HEK293 (cell line): ENCODE measurements around the gene GMDS.

Source experiments
- HOXC10 ChIP-seq: sonication (generic); formaldehyde crosslinking; IDR thresholded peaks from 2 replicates; pipeline ENCODE4 v1.8.1; 2023; ENCODE audit warnings: mild to moderate bottlenecking, missing genetic modification reagents
- KLF1 ChIP-seq: fragments of 450-650 bp; formaldehyde crosslinking; IDR thresholded peaks from 2 replicates; pipeline ENCODE4 v1.5.1; 2016; ENCODE audit warnings: missing biosample characterization, missing genetic modification characterization
- KLF7 ChIP-seq: fragments of 450-650 bp; formaldehyde crosslinking; IDR thresholded peaks from 2 replicates; pipeline ENCODE4 v1.5.1; 2016; ENCODE audit warnings: missing biosample characterization, missing genetic modification characterization, borderline replicate concordance
- OSR2 ChIP-seq: fragments of 450-650 bp; formaldehyde crosslinking; IDR thresholded peaks from 2 replicates; pipeline ENCODE4 v1.5.1; 2016; ENCODE audit warnings: missing biosample characterization, missing genetic modification characterization
- SP2 ChIP-seq: fragments of 450-650 bp; formaldehyde crosslinking; IDR thresholded peaks from 2 replicates; pipeline ENCODE4 v1.5.1; 2016; ENCODE audit warnings: missing biosample characterization, missing genetic modification characterization
- SP7 ChIP-seq: fragments of 450-650 bp; formaldehyde crosslinking; IDR thresholded peaks from 2 replicates; pipeline ENCODE4 v1.5.1; 2016; ENCODE audit warnings: missing biosample characterization, missing genetic modification characterization
- YY2 ChIP-seq: fragments of 450-650 bp; formaldehyde crosslinking; IDR thresholded peaks from 2 replicates; pipeline ENCODE4 v1.5.1; 2016; ENCODE audit warnings: missing biosample characterization, missing genetic modification characterization
- ZBTB44 ChIP-seq: fragments of 450-650 bp; IDR thresholded peaks from 2 replicates; pipeline ENCODE4 v1.5.1; 2018; ENCODE audit warnings: missing biosample characterization, mild to moderate bottlenecking, missing genetic modification characterization
- ZBTB48 ChIP-seq: fragments of 450-650 bp; formaldehyde crosslinking; IDR thresholded peaks from 2 replicates; pipeline ENCODE4 v1.5.1; 2016; ENCODE audit warnings: missing biosample characterization, missing genetic modification characterization
- ZIC2 ChIP-seq: fragments of 450-650 bp; formaldehyde crosslinking; IDR thresholded peaks from 2 replicates; pipeline ENCODE4 v1.5.1; 2016; ENCODE audit warnings: missing biosample characterization, missing genetic modification characterization
- ZNF10 ChIP-seq: fragments of 450-650 bp; formaldehyde crosslinking; IDR thresholded peaks from 2 replicates; pipeline ENCODE4 v1.5.1; 2017; ENCODE audit warnings: missing biosample characterization, missing genetic modification characterization
- ZNF133 ChIP-seq: fragments of 450-650 bp; formaldehyde crosslinking; IDR thresholded peaks from 2 replicates; pipeline ENCODE4 v1.5.1; 2016; ENCODE audit warnings: missing biosample characterization, missing genetic modification characterization
- ZNF175 ChIP-seq: fragments of 450-650 bp; formaldehyde crosslinking; IDR thresholded peaks from 2 replicates; pipeline ENCODE4 v1.5.1; 2016; ENCODE audit warnings: missing biosample characterization, missing genetic modification characterization
- ZNF184 ChIP-seq: fragments of 450-650 bp; IDR thresholded peaks from 2 replicates; pipeline ENCODE4 v1.5.1; 2018; ENCODE audit warnings: missing biosample characterization, mild to moderate bottlenecking, missing genetic modification characterization
- ZNF19 ChIP-seq: fragments of 450-650 bp; formaldehyde crosslinking; IDR thresholded peaks from 2 replicates; pipeline ENCODE4; 2016; ENCODE audit warnings: missing biosample characterization, missing genetic modification characterization, low read depth
- ZNF202 ChIP-seq: fragments of 450-650 bp; formaldehyde crosslinking; IDR thresholded peaks from 2 replicates; pipeline ENCODE4 v1.5.1; 2016; ENCODE audit warnings: missing biosample characterization, missing genetic modification characterization, borderline replicate concordance
- ZNF239 ChIP-seq: fragments of 450-650 bp; formaldehyde crosslinking; IDR thresholded peaks from 2 replicates; pipeline ENCODE4 v1.5.1; 2016; ENCODE audit warnings: missing biosample characterization, missing genetic modification characterization
- ZNF274 ChIP-seq, 2 experiments: fragments of 200-500 bp in 1 of 2; fragments of 450-650 bp in 1 of 2; sonication (Bioruptor generic) in 1 of 2; formaldehyde crosslinking in 1 of 2; IDR thresholded peaks; 2 replicates each; pipeline versions ENCODE4 v1.5.1 to v1.6.1; 2014 to 2016; ENCODE audit warnings: borderline replicate concordance in 1 of 2, inconsistent platforms in 1 of 2, low read length in 1 of 2, missing biosample characterization in 1 of 2, missing genetic modification characterization in 1 of 2
- ZNF366 ChIP-seq: fragments of 450-650 bp; formaldehyde crosslinking; conservative IDR thresholded peaks from 2 replicates; pipeline ENCODE4 v1.5.1; 2016; ENCODE audit warnings: missing biosample characterization, missing genetic modification characterization
- ZNF391 ChIP-seq: fragments of 450-650 bp; formaldehyde crosslinking; IDR thresholded peaks from 2 replicates; pipeline ENCODE4 v1.5.1; 2016; ENCODE audit warnings: low read depth, missing biosample characterization, missing genetic modification characterization, borderline replicate concordance
- ZNF394 ChIP-seq: fragments of 450-650 bp; formaldehyde crosslinking; IDR thresholded peaks from 2 replicates; pipeline ENCODE4 v1.5.1; 2016; ENCODE audit warnings: missing biosample characterization, missing genetic modification characterization, mild to moderate bottlenecking, moderate library complexity, borderline replicate concordance
- ZNF621 ChIP-seq: fragments of 450-650 bp; formaldehyde crosslinking; IDR thresholded peaks from 2 replicates; pipeline ENCODE4 v1.5.1; 2017; ENCODE audit warnings: missing biosample characterization, missing genetic modification characterization
- ZNF692 ChIP-seq: fragments of 450-650 bp; formaldehyde crosslinking; IDR thresholded peaks from 2 replicates; pipeline ENCODE4 v1.5.1; 2016; ENCODE audit warnings: missing biosample characterization, missing genetic modification characterization
- ZXDB ChIP-seq: fragments of 450-650 bp; formaldehyde crosslinking; IDR thresholded peaks from 2 replicates; pipeline ENCODE4 v1.5.1; 2016; ENCODE audit warnings: missing biosample characterization, missing genetic modification characterization
- TF ChIP-seq, protein P1 (sequence below): fragments of 450-650 bp; formaldehyde crosslinking; conservative IDR thresholded peaks from 2 replicates; pipeline ENCODE4 v1.5.1; 2016; ENCODE audit warnings: low read depth, missing biosample characterization, missing genetic modification characterization
- TF ChIP-seq, protein P2 (sequence below): fragments of 450-650 bp; formaldehyde crosslinking; IDR thresholded peaks from 2 replicates; pipeline ENCODE4 v1.5.1; 2016; ENCODE audit warnings: missing biosample characterization, missing genetic modification characterization
- TF ChIP-seq, protein P3 (sequence below): fragments of 450-650 bp; formaldehyde crosslinking; IDR thresholded peaks from 2 replicates; pipeline ENCODE4 v1.5.1; 2017; ENCODE audit warnings: missing biosample characterization, missing genetic modification characterization

Gene GMDS

DNA sequence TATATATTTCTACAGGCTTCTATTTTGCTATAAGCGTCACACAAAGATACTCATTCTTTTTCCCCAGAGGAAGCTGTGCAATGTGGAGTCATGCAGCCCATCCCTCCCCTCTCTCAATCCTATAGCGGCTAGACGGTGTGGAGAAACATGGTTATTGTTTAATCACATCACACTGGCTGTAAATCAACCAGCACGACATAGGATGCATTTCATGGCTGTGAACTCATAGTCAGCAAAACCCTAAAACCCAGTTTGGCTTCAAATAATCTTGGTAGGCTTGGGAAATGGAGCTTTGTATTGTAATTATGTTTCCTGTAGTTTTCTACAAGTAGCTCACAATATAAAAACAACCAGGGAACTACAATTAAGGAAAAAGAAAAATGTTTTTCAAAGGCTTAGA is 618.9 kb downstream of the GMDS start (continued):
- no peak for TF ChIP-seq HOXC10
- no peak for TF ChIP-seq ZNF175
- no peak for TF ChIP-seq SP2 (tag by site-specific recombination)
- no peak for TF ChIP-seq ZNF621 (tag by site-specific recombination)
- TF ChIP-seq, protein P1, sequence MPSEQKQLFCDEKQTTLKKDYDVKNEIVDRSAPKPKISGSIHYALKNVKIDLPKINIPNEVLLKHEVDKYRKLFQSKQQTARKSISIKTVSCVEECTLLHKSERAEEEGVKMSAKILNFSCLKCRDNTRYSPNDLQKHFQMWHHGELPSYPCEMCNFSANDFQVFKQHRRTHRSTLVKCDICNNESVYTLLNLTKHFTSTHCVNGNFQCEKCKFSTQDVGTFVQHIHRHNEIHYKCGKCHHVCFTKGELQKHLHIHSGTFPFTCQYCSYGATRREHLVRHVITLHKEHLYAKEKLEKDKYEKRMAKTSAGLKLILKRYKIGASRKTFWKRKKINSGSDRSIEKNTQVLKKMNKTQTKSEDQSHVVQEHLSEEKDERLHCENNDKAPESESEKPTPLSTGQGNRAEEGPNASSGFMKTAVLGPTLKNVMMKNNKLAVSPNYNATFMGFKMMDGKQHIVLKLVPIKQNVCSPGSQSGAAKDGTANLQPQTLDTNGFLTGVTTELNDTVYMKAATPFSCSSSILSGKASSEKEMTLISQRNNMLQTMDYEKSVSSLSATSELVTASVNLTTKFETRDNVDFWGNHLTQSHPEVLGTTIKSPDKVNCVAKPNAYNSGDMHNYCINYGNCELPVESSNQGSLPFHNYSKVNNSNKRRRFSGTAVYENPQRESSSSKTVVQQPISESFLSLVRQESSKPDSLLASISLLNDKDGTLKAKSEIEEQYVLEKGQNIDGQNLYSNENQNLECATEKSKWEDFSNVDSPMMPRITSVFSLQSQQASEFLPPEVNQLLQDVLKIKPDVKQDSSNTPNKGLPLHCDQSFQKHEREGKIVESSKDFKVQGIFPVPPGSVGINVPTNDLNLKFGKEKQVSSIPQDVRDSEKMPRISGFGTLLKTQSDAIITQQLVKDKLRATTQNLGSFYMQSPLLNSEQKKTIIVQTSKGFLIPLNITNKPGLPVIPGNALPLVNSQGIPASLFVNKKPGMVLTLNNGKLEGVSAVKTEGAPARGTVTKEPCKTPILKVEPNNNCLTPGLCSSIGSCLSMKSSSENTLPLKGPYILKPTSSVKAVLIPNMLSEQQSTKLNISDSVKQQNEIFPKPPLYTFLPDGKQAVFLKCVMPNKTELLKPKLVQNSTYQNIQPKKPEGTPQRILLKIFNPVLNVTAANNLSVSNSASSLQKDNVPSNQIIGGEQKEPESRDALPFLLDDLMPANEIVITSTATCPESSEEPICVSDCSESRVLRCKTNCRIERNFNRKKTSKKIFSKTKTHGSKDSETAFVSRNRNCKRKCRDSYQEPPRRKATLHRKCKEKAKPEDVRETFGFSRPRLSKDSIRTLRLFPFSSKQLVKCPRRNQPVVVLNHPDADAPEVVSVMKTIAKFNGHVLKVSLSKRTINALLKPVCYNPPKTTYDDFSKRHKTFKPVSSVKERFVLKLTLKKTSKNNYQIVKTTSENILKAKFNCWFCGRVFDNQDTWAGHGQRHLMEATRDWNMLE: 0 out of 2 replicates have a peak, but pooled peaks have one; percentile 12
- TF ChIP-seq ZNF239: no peak
- TF ChIP-seq ZNF10 (tag by site-specific recombination): no peak
- TF ChIP-seq ZNF394 (tag by site-specific recombination): no peak
- no peak; the same call in 1 of the 2 replicates for TF ChIP-seq ZNF366 (tag by site-specific recombination)
- TF ChIP-seq SP7 (tag by site-specific recombination): peak; percentile 76; the same call in 1 of the 2 replicates
- TF ChIP-seq, protein P2, sequence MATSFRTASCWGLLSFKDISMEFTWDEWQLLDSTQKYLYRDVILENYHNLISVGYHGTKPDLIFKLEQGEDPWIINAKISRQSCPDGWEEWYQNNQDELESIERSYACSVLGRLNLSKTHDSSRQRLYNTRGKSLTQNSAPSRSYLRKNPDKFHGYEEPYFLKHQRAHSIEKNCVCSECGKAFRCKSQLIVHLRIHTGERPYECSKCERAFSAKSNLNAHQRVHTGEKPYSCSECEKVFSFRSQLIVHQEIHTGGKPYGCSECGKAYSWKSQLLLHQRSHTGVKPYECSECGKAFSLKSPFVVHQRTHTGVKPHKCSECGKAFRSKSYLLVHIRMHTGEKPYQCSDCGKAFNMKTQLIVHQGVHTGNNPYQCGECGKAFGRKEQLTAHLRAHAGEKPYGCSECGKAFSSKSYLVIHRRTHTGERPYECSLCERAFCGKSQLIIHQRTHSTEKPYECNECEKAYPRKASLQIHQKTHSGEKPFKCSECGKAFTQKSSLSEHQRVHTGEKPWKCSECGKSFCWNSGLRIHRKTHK (tag by site-specific recombination): no peak
- TF ChIP-seq, protein P3, sequence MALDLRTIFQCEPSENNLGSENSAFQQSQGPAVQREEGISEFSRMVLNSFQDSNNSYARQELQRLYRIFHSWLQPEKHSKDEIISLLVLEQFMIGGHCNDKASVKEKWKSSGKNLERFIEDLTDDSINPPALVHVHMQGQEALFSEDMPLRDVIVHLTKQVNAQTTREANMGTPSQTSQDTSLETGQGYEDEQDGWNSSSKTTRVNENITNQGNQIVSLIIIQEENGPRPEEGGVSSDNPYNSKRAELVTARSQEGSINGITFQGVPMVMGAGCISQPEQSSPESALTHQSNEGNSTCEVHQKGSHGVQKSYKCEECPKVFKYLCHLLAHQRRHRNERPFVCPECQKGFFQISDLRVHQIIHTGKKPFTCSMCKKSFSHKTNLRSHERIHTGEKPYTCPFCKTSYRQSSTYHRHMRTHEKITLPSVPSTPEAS (tag by site-specific recombination): no peak
- no peak for TF ChIP-seq ZBTB48 (tag by site-specific recombination)
- TF ChIP-seq YY2: no peak
- no peak for TF ChIP-seq ZNF391 (tag by site-specific recombination)
- no peak for TF ChIP-seq KLF7 (tag by site-specific recombination)
- no peak for TF ChIP-seq ZIC2 (tag by site-specific recombination)
- no peak for TF ChIP-seq ZNF274 (IDR thresholded peaks at IDR 0.05; ENCODE audit: low read length)
- no peak for TF ChIP-seq ZNF274 (tag by site-specific recombination; IDR thresholded peaks at IDR 0.05; ENCODE audit: borderline replicate concordance)
- peak; percentile 51 for TF ChIP-seq OSR2
- peak; percentile 47; the same call in 1 of the 2 replicates for TF ChIP-seq ZBTB44 (tag by site-specific recombination)
- TF ChIP-seq ZNF19 (tag by site-specific recombination): no peak
- TF ChIP-seq ZNF202: no peak
- TF ChIP-seq KLF1 (tag by site-specific recombination): no peak
- TF ChIP-seq ZNF692 (tag by site-specific recombination): no peak
- no peak for TF ChIP-seq ZNF133 (tag by site-specific recombination)
- TF ChIP-seq ZXDB (tag by site-specific recombination): no peak
- no peak for TF ChIP-seq ZNF184 (tag by site-specific recombination)
- TF ChIP-seq, all 188 proteins: peak for 12
